Suprapubic skin (tissue), 4 donors: ENCODE data around the gene DNAJC27. TPM values are rescaled to one million over a fixed set of nuclear protein-coding genes. Genes with fewer than 3 reads are reported as not detected.

Experiments
- DNase-seq, 2 donors: peaks; one replicate each; pipeline ENCODE4 v3.0.0-alpha.2; 2019; ENCODE audit warnings: low spot score in 2 of 2
- H3K27ac ChIP-seq: fragments of 200-600 bp; sonication (generic); one replicate; pipeline ENCODE4 v1.5.1; 2019
- H3K27me3 ChIP-seq: fragments of 200-600 bp; sonication (generic); one replicate; pipeline ENCODE4 v1.5.1; 2019
- H3K36me3 ChIP-seq: fragments of 200-600 bp; sonication (generic); one replicate; pipeline ENCODE4 v1.5.1; 2019
- H3K4me1 ChIP-seq: fragments of 200-600 bp; sonication (generic); one replicate; pipeline ENCODE4 v1.5.1; 2019
- H3K4me3 ChIP-seq: fragments of 200-600 bp; sonication (generic); one replicate; pipeline ENCODE4 v1.5.1; 2019; ENCODE audit warnings: mild to moderate bottlenecking
- H3K9me3 ChIP-seq: fragments of 200-600 bp; sonication (generic); one replicate; pipeline ENCODE4 v1.5.1; 2019
- EP300 ChIP-seq: sonication (generic); formaldehyde crosslinking; IDR thresholded peaks from one replicate; pipeline ENCODE4 v1.6.1; 2017; ENCODE audit warnings: antibody characterized with exemption
- POLR2A ChIP-seq, 2 donors: fragments of 450-650 bp; IDR thresholded peaks; one replicate each; pipeline ENCODE4 v1.6.1; 2017; ENCODE audit warnings: antibody characterized with exemption in 2 of 2, mild to moderate bottlenecking in 2 of 2, moderate library complexity in 2 of 2
- POLR2AphosphoS5 ChIP-seq, 3 donors: sonication (generic); formaldehyde crosslinking; IDR thresholded peaks; one replicate each; pipeline ENCODE4 v1.6.1; 2017; ENCODE audit warnings: antibody characterized with exemption in 3 of 3
- WGBS: methylation state at CpG from one replicate; pipeline ENCODE4 v1.1.5; 2018; 5-methylcytosine and 5-hydroxymethylcytosine counted together
- total RNA-seq, 4 donors: library from RNA; depleted of rRNA; stranded (reverse); fragments of >200 nt; gene quantifications; one replicate each; pipeline ENCODE4 v1.1.0, GENCODE V29; 2016
- TF ChIP-seq, protein P1 (sequence below), 2 donors: fragments of 200-600 bp in 1 of 2; fragments of 450-650 bp in 1 of 2; sonication (generic) in 1 of 2; IDR thresholded peaks; one replicate each; pipeline ENCODE4 v1.5.1; 2016 to 2019; ENCODE audit warnings: antibody characterized with exemption in 2 of 2, mild to moderate bottlenecking in 1 of 2, moderate library complexity in 1 of 2

DNAJC27 gene
- total RNA-seq, 4 donors from 2014 or later = 3.1 to 6.4 (median 4.3) TPM

DNA sequence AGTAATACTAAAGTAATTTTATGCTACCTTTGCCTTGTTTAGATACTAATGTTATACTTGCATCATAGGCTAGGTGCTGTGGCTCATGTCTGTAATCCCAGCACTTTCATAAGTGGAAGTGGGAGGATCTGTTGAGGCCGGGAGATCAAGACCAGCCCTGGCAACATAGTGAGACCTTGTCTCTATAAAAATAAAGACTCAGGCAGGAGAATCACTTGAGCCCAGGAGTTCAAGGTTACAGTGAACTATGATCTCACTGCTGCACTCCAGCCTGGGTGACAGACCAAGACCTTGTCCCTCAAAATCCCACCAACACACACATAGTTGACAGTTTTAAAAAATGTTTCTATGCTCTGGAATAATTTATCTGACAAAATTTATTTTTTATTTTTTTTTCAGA is 6.9 kb upstream of the DNAJC27 start:
- WGBS = 84% methylated on average over 1 of the region's 1 CpG
- H3K27me3 ChIP-seq = no peaks in the 10 kb centered on the region
- H3K4me3 ChIP-seq = no peak overlapping the region
- DNase-seq = no peak
- no peak for TF ChIP-seq POLR2A (IDR thresholded peaks at IDR 0.05)
- TF ChIP-seq EP300 = no peak
- TF ChIP-seq, protein P1, sequence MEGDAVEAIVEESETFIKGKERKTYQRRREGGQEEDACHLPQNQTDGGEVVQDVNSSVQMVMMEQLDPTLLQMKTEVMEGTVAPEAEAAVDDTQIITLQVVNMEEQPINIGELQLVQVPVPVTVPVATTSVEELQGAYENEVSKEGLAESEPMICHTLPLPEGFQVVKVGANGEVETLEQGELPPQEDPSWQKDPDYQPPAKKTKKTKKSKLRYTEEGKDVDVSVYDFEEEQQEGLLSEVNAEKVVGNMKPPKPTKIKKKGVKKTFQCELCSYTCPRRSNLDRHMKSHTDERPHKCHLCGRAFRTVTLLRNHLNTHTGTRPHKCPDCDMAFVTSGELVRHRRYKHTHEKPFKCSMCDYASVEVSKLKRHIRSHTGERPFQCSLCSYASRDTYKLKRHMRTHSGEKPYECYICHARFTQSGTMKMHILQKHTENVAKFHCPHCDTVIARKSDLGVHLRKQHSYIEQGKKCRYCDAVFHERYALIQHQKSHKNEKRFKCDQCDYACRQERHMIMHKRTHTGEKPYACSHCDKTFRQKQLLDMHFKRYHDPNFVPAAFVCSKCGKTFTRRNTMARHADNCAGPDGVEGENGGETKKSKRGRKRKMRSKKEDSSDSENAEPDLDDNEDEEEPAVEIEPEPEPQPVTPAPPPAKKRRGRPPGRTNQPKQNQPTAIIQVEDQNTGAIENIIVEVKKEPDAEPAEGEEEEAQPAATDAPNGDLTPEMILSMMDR (IDR thresholded peaks at IDR 0.05) = no peak
- no peak for TF ChIP-seq POLR2AphosphoS5 (IDR thresholded peaks at IDR 0.05)
- no peaks in the 10 kb centered on the region for H3K9me3 ChIP-seq
- H3K36me3 ChIP-seq = peaks cover 4% of the 10 kb centered on the region
- H3K27ac ChIP-seq = no peak overlapping the region
- peaks cover 2% of the 10 kb centered on the region for H3K4me1 ChIP-seq

DNA sequence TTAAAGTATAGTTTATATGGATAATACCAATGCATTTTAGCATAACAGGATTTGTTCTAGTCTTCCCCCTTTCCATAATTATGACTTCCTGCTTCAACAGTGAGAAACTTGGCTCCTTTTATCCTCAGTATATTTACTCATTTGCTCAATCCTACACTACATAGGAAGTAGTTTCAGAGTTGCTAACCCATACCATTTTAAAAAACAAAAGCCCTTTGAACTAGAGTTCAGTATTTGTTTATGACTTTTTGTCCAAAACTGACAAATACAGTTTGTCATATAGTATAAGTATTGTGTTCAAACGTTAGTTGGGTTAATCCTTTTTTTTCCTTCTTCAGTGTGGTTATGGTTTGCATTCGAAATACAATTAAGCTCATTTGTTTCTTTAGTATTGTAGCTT is 5.9 kb upstream of the DNAJC27 start:
- no peak for DNase-seq
- Histone ChIP-seq H3K9me3 (no peaks in the 10 kb centered on the region), H3K4me1 (peaks cover 11% of the 10 kb centered on the region), H3K4me3 (no peak overlapping the region), H3K27me3 (no peaks in the 10 kb centered on the region), H3K36me3 (peaks cover 4% of the 10 kb centered on the region), H3K27ac (no peak overlapping the region)
- WGBS = 76% methylated on average over 2 of the region's 2 CpGs
- TF ChIP-seq EP300 = no peak
- TF ChIP-seq, protein P1 (IDR thresholded peaks at IDR 0.05) = no peak

DNA sequence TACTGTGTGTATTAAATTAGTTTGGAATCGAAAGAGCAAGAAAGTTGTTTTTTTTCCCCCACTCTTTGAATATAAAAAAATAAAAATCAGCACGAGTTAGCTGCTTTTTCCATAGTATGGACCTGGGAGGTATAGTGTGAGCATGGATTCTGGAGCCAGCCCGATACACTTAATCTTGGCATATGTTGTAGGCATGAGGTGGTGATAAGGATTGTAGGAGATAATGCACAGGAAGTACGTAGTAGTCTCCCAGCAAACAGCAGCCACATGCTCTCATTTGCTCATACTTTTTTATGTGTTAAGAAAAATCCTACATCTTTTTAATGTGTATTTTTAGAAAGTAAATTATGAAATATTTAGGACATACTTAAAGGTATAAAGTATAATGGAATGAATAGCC is 2.1 kb upstream of the DNAJC27 start:
- Histone ChIP-seq H3K9me3 (no peaks in the 10 kb centered on the region), H3K27ac (no peak overlapping the region), H3K4me3 (no peak overlapping the region), H3K4me1 (peaks cover 17% of the 10 kb centered on the region), H3K27me3 (no peaks in the 10 kb centered on the region), H3K36me3 (no peaks in the 10 kb centered on the region)
- 75% methylated on average over 4 of the region's 4 CpGs for WGBS
- no peak for DNase-seq
- TF ChIP-seq EP300 = no peak
- TF ChIP-seq, protein P1 (IDR thresholded peaks at IDR 0.05) = no peak
- TF ChIP-seq POLR2AphosphoS5 (IDR thresholded peaks at IDR 0.05) = no peak
- no peak for TF ChIP-seq POLR2A (IDR thresholded peaks at IDR 0.05)

DNA sequence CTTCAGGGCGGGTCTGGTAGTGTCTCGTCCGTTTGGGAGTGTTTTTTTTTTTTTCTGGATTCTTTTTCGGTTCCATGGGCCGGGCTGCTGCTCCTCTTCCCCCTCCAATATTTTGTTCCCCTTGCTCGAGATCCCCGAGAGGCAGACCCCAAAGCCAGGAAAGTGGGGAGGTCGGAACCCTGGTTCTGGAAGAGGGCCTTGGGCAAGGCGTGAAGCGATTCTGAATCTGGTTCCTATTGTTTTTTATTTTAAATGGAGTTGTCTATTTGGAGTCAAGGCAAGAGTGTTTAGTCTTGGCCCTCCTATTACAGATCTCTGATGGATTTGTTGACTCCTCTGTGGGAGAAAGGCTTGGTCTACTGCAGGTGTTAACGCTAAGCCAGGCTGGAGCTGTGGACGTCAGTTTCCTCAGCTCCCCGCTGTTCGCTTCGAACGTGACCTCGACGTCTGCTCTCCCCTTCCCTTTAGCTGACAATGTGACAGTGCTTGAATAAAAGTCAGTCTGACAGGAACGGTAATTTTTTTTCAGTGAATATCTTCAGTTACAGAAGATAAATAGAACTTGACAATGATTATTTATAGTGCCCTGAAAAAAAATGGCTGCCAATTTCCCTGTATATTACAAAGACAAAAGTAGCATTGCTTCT is 683 bp upstream of the DNAJC27 start:
- Histone ChIP-seq H3K4me3 (peak overlapping the region; percentile 77), H3K27ac (peak overlapping the region; percentile 96), H3K4me1 (peaks cover 17% of the 10 kb centered on the region), H3K36me3 (no peaks in the 10 kb centered on the region), H3K27me3 (no peaks in the 10 kb centered on the region), H3K9me3 (no peaks in the 10 kb centered on the region)
- no peak for TF ChIP-seq POLR2AphosphoS5 (IDR thresholded peaks at IDR 0.05)
- peak; percentile 33 for TF ChIP-seq EP300
- 1% methylated on average over 19 of the region's 19 CpGs for whole genome bisulfite sequencing
- DNase-seq = no peak

DNA sequence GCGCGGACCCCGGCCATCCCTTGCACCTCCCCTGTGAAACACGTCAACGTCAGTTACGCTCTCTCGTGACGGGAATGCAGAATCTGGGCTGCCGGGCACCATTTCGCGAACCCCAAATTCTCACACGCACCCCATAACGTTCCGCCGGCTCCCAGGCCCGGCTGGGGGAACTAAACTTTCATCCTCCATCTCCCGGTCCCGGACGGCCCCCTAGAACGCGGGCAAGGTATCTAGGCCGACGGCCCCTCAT is 544 bp downstream of the DNAJC27 start:
- Histone ChIP-seq H3K9me3 (no peaks in the 10 kb centered on the region), H3K4me3 (peak overlapping the region; percentile 77), H3K27me3 (no peaks in the 10 kb centered on the region), H3K4me1 (peaks cover 17% of the 10 kb centered on the region), H3K36me3 (peaks cover 12% of the 10 kb centered on the region), H3K27ac (peak overlapping the region; percentile 96)
- TF ChIP-seq POLR2AphosphoS5 (IDR thresholded peaks at IDR 0.05) (no peak), POLR2A (IDR thresholded peaks at IDR 0.05) (no peak), EP300 (no peak)
- TF ChIP-seq, protein P1 (IDR thresholded peaks at IDR 0.05) = no peak
- 0% methylated on average over 11 of the region's 23 CpGs for WGBS
- no peak for DNase-seq
